Suprapubic skin (tissue), 4 donors: ENCODE data around the gene HIGD1A.

Experiments
- CTCF ChIP-seq, 2 donors: fragments of 200-600 bp in 1 of 2; fragments of 450-650 bp in 1 of 2; sonication (generic) in 1 of 2; IDR thresholded peaks; one replicate each; pipeline ENCODE4 v1.5.1; 2016 to 2019; ENCODE audit warnings: antibody characterized with exemption in 2 of 2, mild to moderate bottlenecking in 1 of 2, moderate library complexity in 1 of 2
- POLR2A ChIP-seq, 2 donors: fragments of 450-650 bp; IDR thresholded peaks; one replicate each; pipeline ENCODE4 v1.6.1; 2017; ENCODE audit warnings: antibody characterized with exemption in 2 of 2, mild to moderate bottlenecking in 2 of 2, moderate library complexity in 2 of 2
- POLR2AphosphoS5 ChIP-seq, 3 donors: sonication (generic); formaldehyde crosslinking; IDR thresholded peaks; one replicate each; pipeline ENCODE4 v1.6.1; 2017; ENCODE audit warnings: antibody characterized with exemption in 3 of 3

GRCh38 chr3:42826141-42826540 is 21.9 kb upstream of the HIGD1A start:
- no peak for TF ChIP-seq POLR2A (IDR thresholded peaks at IDR 0.05)
- TF ChIP-seq CTCF (IDR thresholded peaks at IDR 0.05): no peak
- no peak for TF ChIP-seq POLR2AphosphoS5 (IDR thresholded peaks at IDR 0.05)
